ENCODE data around the gene ITIH1.
"Not testable (repeated sequence)": the region's sequence is repeated elsewhere in the genome, so short reads cannot be mapped to it uniquely, and the experiment has no call there.

Gene ITIH1, protein sequence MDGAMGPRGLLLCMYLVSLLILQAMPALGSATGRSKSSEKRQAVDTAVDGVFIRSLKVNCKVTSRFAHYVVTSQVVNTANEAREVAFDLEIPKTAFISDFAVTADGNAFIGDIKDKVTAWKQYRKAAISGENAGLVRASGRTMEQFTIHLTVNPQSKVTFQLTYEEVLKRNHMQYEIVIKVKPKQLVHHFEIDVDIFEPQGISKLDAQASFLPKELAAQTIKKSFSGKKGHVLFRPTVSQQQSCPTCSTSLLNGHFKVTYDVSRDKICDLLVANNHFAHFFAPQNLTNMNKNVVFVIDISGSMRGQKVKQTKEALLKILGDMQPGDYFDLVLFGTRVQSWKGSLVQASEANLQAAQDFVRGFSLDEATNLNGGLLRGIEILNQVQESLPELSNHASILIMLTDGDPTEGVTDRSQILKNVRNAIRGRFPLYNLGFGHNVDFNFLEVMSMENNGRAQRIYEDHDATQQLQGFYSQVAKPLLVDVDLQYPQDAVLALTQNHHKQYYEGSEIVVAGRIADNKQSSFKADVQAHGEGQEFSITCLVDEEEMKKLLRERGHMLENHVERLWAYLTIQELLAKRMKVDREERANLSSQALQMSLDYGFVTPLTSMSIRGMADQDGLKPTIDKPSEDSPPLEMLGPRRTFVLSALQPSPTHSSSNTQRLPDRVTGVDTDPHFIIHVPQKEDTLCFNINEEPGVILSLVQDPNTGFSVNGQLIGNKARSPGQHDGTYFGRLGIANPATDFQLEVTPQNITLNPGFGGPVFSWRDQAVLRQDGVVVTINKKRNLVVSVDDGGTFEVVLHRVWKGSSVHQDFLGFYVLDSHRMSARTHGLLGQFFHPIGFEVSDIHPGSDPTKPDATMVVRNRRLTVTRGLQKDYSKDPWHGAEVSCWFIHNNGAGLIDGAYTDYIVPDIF

DNA sequence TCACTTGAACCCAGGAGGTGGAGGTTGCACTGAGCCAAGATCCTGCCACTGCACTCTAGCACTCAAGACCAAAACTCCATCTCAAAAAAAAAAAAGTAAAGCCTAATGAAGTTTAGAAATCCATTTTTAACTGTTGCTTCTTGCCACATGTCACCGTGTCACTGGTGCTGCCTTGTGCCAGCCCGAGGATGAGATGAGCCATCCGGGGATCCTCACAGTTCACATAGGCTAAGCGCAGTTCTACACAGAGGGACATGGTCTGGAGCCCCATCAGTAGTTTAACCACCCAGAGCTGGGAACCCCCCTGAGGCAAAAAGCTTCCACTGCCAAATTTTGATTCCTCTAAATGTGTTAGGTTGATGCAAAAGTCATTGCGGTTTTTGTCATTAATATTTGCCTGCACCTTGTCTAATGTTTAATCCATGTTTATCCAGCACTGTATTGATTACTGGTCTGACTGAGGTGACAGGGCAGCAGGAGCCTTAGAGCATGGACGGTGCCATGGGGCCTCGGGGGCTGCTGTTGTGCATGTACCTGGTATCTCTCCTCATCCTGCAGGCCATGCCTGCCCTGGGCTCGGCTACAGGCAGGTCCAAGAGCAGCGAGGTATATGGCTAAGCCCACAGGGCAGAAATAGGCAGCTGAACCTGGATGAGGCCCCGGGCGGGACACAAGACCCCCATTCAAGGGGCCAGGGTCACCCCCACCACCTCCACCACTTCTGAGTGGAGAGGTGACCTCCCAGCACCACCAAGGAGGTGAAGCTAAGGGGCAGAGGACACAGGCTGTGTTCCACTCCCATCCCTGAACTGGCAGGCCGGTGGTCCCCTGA, at the start of gene ITIH1:
TSS of gene ITIH1 (plus strand) at position 473 of the 832 bp plus-strand sequence. CDS start at position 490, 17 bp downstream.
- no peak for DNase-seq

DNA sequence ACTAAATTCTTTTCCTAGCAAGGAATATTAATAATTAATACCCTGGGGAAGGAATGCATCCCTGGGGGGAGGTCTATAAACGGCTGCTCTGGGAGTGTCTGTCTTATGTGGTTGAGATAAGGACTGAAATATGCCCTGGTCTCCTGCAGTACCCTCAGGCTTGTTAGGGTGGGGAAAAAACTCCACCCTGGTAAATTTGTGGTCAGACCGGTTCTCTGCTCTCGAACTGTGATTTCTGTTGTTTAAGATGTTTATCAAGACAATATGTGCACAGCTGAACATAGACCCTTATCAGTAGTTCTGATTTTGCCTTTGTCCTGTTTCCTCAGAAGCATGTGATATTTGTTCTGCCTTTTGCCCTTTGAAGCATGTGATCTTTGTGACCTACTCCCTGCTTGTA, 48.6 kb upstream of the ITIH1 start:
- DNase-seq, result not testable (repeated sequence)

DNA sequence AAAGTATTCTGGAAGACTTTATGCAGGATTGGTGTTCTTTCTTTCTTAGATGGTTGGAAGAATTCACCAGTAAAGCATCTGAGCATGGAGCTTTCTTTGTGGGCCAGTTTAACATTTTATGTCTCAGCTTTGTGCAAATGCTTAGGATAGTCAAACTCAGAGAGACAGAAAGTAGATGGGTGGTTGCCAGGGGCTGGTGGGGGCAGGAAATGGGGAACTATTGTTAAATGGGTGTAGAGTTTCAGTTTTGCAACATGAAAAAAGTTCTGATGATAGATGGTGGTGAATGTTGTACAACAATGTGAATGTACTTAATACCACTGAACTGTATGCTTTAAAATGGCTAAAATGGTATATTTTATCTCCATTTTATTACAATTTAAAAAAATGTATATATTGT, 46.7 kb upstream of the ITIH1 start:
- no peak for DNase-seq

DNA sequence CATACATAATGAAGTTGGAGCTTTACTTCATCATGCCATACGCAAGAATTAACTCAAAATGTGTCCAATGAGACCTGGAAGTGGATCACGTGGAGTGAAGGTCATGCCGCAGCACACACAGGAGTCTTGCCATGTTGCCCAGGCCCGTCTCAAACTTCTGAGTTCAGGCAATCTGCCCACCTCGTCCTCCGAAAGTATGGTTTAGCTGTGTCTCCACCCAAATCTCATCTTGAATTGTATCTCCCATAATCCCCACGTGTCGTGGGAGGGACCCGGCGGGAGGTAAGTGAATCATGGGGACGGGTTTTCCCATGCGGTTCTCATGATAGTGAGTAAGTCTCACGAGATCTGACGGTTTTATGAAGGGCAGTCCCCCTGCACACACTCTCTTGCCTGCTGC, 45.8 kb upstream of the ITIH1 start:
- DNase-seq, result no peak

DNA sequence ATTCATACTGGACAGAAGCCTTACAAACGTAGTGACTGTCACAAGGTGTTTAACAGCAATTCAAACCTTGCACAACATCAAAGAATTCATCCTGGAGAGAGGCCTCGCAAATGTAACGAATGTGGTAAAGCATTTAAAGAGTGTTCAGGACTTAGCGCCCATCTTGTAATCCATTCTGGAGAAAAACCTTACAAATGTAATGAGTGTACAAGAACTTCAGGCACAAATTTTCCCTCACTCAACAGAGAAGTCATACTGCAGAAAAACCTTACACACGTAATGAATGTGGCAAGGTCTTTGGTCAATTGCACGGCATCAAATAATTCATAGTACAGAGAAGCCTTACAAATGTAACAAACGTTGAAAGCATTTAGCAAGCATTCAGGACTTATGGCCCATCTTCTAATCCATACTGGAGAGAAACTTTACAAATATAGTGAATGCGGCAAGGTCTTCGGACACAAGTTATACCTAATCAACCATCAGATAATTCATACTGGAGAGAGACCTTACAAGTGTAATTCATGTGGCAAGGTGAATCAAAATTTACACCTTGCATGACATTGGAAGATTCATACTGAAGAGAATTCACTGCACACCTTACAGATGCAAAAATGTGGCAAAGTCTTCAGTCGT, 44.0 kb upstream of the ITIH1 start:
- DNase-seq, result no peak

DNA sequence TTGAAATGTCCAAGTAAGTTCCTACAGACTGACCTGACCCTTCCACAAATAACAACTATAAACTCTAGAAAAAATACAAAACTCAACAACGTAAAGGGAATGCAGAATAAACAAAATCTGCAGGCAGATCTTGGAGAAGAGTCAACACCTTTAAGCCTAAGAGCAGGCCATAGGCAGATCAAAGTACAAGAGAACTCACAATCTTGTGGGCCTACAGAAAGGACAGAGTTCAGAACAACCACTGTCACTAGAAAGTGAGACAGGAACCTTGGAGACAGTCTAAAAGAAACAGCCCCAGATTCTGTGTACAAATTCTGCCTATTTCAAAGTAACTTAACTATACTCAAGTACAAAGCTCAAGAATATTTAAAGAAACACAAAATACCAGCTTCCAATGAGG, 37.7 kb upstream of the ITIH1 start:
- no peak for DNase-seq

DNA sequence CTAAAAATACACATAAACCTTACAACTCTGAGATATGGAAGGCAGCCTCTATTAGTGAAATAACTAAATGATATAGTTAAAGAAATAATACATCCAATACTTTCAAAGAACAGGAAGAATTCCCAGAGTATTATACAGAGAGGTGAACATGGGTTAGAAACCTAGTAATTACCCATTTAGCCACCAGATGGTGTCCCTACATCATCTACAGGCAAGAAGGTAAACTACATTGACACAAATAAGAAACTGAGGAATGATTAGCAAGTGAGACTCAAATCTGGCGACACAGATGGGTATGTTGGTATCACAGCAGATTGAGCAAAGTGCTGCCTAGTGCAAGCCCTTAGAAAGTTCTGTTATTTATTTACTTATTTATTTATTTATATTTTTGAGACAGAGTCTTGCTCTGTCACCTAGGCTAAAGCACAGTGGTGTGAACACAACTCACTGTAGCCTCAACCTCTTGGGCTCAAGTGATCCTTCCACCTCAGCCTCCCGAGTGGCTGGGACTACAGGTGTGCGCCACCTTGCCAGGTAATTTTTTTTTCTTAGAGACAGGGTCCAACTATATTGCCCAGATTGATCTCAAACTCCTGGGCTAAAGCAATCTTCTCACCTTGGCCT, 34.9 kb upstream of the ITIH1 start:
- DNase-seq, result no peak

DNA sequence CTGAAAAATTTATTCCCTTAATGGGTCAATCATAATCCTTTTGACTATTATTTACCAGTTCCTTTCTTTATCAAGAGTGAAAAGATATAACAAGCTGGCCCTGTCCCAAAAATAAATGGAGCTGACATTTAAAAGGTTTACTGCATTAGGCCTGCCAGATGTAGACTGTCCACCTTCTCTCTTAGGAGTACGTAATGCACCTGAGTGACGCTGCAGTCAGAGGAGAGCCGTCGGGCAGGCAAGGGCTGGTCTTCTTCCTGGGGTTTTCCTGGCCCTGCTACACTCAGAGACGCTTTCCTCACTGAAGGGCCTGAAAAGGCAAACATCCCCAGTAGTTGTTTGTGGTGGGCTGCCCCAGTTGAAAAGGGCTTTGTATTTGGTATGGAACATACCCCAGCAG, 34.2 kb upstream of the ITIH1 start:
- DNase-seq, result no peak

DNA sequence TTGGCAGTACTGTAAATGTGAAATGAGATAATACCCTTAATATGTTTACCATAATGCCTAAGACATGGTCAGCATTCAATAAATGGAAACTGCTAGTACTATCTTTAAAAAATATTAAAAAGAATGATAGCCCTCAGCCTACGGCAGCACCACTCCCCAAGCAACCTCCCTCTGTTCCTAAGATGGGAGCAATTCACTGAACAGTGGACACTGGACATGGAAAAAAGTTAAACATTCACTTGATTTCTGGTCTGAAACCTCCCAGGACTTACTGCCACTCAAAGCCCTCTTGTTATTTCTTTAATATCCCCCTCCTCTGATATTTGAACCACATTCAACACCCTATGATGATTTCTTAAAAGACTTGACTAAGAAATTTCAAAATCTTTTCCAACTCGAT, 33.7 kb upstream of the ITIH1 start:
- no peak for DNase-seq

DNA sequence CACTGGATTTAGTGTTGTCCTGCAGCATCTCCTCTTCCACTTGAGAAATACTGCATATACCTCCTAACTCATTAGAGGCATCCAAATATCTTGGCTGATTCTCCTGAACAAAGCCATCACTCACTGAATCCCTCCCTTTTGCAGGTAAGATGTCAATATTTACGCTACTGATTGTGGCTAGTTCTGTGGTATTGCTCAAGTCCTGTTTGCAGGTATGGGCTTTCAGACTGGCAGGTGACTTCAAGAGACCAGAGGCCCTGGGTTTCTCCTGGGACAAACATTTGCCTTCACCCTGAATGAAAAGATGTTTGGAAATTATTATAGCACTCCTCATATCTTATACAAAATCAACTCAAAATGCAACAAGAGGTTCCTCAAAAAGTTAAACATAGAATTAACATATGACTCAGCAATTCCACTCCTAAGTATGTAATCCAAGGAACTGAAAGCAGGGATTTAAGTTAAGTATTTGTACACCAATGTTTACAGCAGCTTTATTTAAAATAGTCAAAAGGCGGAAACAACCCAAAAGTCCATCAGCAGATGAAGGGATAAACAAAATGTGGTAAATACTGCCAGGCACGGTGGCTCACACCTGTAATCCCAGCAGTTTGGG, 25.2 kb upstream of the ITIH1 start:
- no peak for DNase-seq

DNA sequence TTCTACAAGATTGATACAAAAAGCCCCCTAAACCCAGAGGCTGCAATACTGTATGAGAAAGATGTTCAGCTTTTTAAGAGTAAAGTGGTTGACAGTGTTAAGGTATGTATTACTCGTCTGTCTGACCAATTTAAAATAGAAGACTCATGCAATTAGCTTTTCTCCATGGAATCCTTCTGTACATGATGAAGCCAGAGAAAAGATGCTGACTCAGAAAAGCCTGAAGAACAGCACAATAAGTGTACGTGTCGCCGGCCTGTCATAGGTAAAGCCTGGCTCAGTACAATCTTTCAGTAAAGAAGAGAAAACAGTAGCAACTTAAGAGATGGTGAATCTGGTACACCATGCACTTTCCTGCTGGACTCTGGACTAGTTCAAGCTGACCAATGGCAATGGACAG, 23.0 kb upstream of the ITIH1 start:
- no peak for DNase-seq

DNA sequence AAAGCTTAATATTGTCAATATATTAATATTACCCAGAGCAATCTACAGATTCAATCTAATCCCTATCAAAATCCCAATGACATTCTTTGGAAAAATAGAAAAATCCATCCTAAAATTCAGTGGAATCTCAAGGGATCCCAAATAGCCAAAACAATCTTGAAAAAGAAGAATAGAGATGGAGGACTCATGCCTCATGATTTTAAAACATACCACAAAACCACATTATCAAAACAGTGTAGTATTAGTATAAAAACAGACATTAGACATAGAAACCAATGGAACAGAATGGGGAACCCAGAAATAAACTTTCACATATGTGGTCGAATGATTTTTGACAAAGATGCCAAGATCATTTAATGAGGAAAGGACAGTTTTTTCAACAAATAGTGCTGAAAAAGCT, 21.3 kb upstream of the ITIH1 start:
- DNase-seq, result no peak

DNA sequence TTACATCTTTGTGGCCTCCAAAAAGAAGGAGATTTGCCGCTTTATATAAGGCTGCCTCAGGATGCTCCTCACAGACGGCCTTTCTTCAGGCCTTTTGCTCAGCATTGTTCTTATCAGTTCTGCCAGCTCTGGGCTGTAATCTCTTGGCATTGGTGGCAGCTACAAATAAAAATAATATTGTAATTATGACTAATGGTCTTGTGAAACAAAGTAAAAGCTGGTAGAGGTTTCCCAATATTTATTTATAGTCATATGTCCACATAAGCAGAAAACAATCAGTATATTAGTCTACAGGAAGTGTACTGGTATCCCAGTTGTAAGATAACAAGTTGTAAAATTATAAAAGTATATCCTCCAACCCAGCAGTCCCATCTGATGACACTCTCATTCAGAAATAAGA, 13.9 kb upstream of the ITIH1 start:
- DNase-seq, result no peak

DNA sequence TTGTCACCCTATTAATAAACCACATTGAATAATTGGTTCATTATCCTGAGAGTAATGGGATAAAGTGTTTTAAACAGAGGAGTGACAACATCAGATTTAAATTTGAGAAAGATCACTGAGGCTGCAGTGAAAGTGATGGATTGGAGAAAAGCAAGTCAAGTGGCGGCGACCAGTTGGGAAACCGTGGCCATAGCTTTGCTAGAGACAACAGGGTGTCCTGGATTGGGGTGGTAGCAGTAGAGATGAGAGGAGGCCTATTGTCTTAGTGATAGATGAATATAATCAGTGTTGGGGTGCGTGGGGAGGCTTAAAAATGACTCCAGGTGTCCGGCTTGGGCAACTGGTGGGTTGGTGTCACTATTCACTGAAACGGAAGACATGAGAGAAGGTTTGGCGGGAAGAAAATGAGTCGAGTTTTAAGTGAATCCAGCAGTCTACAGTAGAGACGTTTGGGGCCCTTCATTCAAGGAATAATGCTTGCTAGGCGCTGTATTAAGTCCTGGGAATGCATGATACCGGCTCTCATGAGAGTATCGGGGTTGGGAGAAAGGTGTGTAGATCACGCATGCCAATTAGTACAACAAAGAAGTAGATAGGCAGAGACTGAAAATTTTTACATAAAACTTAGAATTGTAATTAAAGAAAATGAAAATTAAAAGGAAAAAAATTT, 7.5 kb upstream of the ITIH1 start:
- DNase-seq, result no peak

DNA sequence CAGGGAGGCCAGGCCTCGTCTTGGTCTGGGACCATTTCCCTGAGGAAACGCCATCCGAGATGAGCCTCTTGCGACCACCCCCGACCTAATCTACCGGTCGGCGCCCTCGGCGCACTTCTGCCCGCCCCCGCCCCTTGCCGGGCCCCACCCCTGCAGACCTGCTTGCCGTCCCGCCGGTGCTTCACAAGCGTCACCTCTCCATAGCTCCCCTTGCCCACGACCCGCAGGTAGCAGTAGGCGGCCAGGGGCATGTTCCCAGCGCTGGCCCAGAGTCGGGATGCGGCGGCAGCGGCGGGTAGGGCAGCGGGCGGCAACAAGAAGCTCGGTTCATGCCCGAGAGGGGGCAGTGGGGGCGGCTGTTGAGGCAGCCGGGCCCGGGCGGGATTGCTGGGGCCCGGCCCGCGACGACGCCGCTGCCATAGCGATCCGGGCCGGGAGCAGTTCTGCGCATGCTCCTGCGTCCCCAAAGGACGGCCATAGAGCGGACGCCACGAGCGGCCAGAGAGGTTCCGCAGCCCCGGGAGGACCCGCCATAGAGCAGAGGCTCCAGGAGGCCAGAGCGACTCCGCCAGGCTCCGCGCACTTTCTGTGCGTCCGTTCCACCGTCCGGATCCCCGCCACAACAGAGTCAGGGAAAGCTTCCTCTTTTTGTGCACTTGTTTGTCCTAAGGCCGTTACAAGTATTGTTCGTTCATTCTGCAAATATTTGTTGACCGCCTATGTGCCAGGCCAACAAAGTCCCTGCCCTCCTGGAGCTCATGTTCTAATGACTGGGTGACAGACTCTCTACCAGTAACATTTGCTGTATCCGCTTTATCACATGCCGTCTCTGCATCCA, 6.7 kb upstream of the ITIH1 start, which contains the start of gene NEK4:
TSS of gene NEK4 (minus strand) at position 445 of the 838 bp plus-strand sequence. CDS start at position 251, 194 bp downstream.
- DNase-seq, result peak; percentile 94

DNA sequence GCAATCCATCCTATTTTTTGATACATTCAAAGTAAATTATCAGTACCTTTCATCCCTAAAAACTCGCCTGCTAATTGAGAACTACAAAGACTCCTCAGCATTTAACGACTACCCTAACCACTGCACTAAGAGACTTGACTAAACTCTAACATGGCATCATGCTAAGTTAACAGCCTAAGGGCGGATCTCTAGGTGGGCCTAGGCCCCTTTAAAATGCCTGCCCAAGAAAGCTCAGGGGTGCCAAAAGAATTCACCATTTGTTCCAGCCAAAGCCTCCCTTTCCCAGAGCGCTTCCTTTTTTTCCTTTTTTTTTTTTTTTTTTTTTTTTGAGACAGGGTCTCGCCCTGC, 6.1 kb upstream of the ITIH1 start:
- no peak for DNase-seq

DNA sequence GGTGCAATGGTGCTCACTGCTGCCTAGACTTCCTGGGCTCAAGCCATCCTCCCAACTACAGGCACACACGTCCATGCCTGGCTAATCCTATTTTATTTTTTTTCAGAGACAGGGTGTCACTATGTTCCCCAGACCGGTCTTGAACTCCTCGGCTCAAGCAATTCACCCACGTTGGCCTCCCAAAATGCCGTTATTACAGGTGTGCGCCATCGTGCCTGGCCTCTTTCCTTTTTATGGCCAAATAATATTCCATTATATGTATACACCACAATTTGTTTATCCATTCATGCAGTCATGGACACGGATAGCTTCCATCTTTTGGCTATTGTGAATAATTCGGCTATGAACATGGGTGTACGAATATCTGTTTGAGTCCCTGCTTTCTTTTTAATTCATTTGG, 5.7 kb upstream of the ITIH1 start:
- no peak for DNase-seq

DNA sequence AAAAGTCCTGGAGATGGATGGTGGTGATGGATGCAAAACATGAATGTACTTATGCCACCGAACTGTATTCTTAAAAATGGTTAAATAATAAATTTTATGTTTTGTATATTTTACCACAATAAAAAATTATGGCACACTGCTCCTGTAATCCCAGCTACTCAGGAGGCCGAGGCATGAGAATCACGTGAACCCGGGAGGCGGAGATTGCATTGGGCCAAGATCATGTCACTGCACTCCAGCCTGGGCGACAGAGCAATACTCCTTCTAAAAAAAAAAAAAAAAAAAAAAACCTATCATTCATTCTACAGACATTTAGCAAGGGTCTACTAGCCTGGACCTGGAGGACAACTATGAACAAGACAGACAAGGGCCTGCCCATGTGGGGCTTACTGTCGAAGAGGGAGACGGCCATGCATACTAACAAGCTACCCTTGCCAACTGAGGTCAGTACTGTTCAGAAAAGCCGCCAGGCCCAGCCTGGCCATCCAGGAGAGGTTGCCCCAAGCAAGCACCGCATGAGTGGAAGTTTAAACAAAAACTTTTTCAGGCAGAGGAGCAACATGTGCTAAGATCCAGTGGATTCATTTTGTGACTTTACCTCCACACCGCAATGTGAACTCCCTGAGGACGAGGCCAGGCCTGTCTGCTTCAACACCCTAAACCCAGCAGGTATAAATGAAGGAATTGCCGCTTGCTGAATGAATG, 3.9 kb upstream of the ITIH1 start:
- DNase-seq, result no peak

DNA sequence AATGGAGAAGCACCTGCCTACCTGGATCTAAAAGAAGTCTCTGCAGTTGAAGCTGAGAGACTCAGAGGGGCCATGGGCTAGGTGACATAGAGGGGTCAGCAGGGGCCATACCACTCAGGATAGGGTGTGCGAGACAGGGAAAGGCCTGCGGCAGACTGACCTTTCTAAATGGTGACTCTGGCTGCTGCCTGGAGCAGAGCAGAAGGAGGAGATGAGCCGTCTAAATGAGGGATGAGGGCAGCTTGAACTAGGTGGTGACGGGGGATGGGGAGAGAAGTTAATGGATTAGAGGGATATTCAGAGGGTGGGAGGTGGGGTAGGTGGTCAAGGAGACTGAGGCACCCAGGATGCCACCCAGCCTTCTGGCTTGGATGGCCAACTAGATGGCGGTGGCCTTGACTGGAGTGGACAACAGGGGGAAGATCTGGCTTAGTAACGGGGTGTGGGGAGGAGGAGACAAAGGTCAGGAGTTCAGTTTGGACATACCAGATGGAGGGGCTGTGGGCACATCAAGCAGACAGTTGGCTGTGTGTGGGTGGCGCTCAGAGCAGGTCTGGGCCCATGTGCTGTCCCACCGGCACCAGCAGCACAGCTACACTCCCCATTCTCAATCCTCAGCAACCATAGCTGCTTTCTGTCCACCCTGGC, 3.2 kb upstream of the ITIH1 start:
- DNase-seq, result no peak
